HCEC 1CT (cell line): ENCODE measurements around the gene SYPL1.

ENCODE experiments used
- DNase-seq: peaks from one replicate; pipeline ENCODE4 v3.0.0-alpha.2; 2017

The SYPL1 gene

GRCh38 chr7:106121189-106121810 is 9.2 kb upstream of the SYPL1 start:
- no peak for DNase-seq

DNA sequence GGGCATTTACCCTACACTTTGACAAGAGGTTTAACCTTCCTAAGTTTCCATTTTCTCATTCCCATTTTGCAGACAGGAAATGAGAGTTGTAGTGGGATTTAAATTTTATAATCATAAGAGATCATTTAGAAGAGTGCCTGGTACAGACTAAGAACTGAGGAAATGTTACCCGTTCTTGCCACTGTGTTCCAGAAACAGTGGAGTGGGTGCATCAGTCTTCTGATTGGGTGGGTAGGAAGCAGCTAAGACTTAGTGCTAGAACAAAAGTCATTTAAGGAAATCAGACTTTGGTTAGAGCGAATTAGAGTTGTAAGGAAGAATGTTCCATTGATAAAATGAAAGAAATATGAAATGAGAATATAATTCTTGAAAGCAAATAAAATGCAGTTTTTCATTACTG is 8.4 kb upstream of the SYPL1 start:
- no peak for DNase-seq

DNA sequence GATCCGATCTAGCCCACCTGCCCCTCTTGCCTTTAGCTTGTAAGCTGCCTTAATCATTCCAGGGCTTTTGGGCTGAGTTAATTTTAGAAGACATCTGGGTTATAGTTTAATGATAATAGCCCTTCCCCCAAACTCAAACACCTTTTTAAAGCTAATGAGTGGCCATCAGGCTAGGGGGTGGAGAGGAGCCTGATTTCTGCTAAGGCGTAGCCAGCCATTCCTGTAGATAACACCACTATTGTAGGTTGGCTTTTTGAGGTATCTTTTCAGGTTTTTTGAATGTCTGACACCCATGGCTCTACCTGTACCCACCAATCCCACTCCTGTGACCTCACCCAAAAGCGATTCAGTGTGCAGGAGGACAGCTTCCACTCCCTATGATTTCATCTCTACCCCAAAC is 7.6 kb upstream of the SYPL1 start:
- no peak for DNase-seq

DNA sequence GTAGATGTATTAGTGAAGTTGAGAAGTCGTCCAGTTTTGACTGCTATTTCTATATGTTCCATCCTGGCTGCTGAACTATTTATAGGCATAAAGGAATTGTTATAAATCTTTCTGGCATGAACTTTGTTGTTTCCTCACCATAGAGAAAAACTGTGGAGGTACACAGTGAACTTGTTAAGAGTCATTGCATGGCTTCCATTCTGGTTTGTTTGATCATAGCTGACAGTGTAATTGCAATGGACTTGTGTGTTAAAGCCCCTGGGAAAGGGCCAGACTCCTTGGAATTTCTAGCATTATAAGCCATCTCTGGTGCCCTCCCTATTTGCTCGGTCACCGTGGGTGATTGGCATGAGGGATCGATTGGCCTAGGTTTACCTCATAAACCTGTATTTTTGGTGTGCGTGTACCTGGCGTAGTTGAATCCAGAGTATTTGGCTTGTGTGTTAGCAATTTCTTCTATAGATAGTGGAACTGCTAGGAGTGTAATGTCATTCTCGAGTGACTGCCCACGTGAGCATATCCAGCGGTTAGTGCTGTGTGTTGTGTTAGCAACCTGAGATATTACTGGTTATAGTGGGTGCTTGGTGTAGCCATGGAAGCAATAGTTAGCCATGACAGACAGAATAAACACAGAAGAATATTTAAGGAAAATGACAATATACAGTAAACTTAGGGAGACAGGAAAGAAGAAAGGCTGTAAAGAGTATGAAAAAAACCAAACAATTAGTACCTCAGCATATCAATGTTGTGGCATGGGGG is 5.9 kb upstream of the SYPL1 start:
- DNase-seq = no peak

- no peak for DNase-seq
These were observed 4.1 kb upstream of the SYPL1 start for GRCh38 chr7:106116161-106116704.

DNA sequence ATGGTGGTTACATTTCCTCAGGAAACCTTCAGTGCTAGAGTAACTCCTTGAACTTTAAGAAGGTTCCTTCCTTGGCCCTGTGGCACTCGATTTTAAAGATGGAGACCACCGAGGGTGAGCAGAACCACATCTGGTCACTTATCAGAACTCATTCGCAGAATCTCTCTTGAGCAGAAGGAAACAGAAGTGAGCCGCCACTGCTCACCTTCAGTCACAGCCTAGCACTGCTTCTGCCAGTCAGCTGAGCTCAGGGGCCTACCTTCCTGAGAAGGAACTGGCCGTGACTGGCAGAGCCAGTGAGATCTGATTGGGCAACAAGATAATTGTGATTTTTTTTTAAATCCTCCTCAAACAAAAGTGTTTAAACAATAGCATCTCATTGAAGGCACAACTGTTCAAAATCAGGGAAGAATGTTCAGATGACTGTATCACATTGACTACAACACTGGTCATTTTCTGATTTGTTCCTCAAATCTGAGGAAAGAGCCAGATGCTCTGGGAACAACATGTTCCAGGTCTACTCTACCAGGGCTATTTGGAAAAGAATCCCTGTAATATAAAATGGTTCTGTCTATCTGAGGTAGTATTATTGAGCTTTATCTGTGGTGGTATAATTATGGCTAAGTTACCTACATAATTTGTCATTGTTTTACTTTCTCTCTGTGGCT is 2.7 kb upstream of the SYPL1 start:
- no peak for DNase-seq

GRCh38 chr7:106112972-106113421 is 885 bp upstream of the SYPL1 start:
- DNase-seq = no peak

GRCh38 chr7:106111655-106112117 is 426 bp downstream of the SYPL1 start:
- no peak for DNase-seq

GRCh38 chr7:106110885-106111654 is 1.0 kb downstream of the SYPL1 start:
- peak; percentile 29 for DNase-seq

- DNase-seq = peak; percentile 21
These were observed 1.9 kb downstream of the SYPL1 start for GRCh38 chr7:106110238-106110560.

GRCh38 chr7:106109521-106110237 is 2.4 kb downstream of the SYPL1 start:
- DNase-seq = no peak

DNA sequence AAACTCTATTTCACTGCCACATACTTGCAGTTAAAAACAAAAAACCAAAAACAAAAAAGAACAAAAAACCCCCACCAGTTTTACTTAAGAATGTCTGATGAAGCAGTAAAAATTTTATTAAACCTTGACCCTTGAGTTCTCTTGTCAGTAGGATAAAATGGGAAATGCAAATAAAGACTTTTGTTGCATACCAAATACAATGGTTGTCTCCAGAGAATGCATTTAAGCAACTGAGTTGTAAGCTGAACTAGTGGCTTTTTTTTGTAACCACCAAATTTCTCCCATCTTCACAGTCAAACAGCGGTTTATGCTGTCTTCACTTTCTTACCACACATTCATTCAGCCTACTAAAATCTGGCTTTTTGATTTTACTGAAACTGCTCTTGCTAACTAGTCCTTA is 3.1 kb downstream of the SYPL1 start:
- DNase-seq = no peak

DNA sequence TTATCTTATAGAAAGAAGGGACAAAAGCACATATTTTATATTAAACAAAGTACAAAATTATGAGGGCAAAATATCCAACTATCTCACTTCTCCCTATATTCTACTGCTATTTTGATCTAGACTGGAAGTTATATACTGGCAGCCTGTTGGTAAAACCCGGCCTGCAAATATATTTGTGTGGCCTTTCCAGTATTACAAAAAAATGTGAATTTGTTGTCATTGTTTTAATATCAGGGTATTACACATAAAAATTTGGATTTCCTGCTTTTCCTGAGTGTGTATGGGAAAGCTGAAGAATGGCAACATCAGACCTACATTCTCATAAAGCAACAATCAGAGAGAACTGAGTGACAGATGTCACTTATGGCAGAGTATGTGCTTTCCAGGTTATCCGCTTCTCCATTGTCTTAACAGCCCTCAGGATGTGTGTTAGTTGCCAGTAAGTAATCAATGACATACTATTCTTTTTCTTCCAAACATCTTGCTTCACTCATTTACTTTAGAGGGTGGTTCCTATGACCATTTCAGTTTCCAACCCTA is 7.3 kb downstream of the SYPL1 start:
- no peak for DNase-seq

DNA sequence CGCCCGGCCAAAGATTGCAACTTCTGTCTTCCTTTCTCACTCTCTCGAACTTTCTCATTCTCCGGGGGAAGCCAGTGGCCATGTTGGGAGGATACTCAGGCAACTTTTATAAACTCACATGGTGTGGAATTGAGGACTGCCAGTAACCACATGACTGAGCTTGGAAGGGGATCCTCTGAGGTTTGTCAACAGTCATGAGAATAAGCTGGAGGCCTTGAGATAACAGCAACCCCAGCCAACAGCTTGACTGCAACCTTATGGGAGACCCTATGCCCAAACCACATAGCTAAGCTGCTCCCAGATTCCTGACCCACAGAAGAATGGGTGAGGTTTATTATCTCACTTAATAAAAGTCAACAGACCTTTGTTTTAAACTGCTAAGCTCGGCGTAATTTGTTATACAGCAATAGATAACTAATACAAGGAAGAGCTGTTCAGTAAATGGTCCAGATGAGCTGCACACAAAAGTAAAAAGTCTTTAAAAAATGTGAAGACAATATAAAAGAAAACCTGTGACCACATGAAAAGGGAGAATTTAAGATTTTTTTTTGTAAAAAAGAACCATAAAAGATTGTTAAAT is 9.6 kb downstream of the SYPL1 start:
- no peak for DNase-seq

GRCh38 chr7:106101726-106102125 is 10.4 kb downstream of the SYPL1 start:
- no peak for DNase-seq

GRCh38 chr7:106100863-106101629 is 11.1 kb downstream of the SYPL1 start:
- no peak for DNase-seq

DNA sequence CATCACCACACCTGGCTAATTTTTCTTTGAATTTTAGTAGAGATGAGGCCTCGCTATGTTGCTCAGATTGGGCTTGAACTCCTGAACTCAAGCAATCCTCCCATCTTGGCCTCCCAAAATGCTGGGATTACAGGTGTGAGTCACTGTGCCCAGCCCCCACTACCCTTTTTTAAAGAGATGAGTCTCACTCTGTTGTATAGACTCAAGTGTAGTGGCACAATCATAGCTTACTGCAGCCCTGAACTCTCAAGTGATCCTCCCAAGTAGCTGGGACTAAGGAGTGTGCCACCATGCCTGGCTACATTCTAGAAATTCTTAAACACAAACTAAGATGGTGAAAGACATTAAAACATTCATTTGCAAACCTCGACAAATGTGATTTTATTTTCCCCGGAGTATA is 12.6 kb downstream of the SYPL1 start:
- no peak for DNase-seq

GRCh38 chr7:106098889-106099288 is 13.2 kb downstream of the SYPL1 start:
- no peak for DNase-seq

- DNase-seq = no peak
These were observed 16.5 kb downstream of the SYPL1 start for GRCh38 chr7:106095634-106096033.

DNA sequence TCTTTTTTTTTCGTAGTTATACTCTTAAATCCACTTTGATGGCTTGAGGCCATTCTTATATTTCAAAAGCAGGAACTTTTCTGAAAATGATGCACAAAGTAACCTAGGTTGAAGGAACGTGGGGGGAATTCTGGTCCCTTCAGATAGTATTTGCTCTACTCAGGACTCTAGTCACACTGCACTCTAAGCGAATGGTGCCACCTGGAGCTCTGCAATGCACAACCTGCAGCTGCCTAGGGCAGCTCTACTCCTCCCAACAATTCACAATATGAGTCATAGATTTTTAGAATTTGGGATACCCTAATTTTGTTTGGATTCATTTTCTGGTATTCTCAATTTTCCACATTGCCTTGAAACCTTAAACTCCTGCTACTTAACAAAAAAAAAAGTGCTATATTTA is 17.3 kb downstream of the SYPL1 start:
- no peak for DNase-seq

GRCh38 chr7:106092204-106092603 is 19.9 kb downstream of the SYPL1 start:
- DNase-seq = no peak
